ENCODE results near the gene PTER. TPM values are rescaled to one million over a fixed set of nuclear protein-coding genes. Genes with fewer than 3 reads are reported as not detected.
A peak's percentile ranks its signal among the peaks of the same experiment; 100 is the strongest.

PTER gene
- total RNA-seq, 2 experiments from 2014 or later = 8.2 to 9.7 TPM

DNA sequence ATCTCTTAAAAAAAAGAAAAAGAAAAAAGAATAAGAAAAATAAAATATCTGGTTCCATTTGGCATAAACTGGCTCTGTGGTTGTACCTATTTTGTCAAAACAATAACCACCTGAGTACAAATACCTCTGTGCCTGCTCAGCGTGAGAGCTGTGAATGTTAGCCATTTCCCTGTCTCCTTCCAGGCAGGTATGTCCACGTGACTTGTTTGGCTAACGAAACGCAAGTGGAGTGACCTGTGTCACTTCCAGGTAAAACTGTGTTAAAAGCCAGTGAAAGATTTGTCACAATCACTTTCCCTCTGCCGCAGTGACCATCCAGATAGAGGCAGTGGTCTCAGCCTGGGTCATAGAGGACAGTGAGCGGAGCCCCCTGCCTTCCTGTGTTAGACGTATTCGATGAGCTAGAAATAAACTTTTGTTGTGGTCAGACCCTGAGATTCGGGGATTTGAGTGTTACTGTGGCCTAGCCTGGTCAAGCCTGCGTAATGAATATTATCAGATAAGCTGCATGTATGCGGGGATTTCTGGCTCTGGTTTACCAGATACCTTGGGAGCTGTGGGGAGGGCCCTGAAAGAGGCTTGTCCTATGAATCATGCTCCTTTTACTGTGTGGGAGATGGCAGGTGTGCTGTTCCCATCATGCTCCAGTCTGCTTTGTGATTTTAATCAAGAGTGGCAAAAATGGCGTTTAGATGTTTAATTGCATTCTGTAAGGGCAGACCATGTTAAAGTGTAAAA lies 3.8 kb downstream of the PTER start:
- peaks cover 47% of the 10 kb centered on the region for H3K4me1 ChIP-seq (ENCODE audit: insufficient read depth, low read length)
- H3K27me3 ChIP-seq (ENCODE audit: control insufficient read depth in 1 of 2, insufficient read depth in 2 of 2, low read length in 2 of 2) = no peaks in the 10 kb centered on the region
- TF ChIP-seq, protein P1, sequence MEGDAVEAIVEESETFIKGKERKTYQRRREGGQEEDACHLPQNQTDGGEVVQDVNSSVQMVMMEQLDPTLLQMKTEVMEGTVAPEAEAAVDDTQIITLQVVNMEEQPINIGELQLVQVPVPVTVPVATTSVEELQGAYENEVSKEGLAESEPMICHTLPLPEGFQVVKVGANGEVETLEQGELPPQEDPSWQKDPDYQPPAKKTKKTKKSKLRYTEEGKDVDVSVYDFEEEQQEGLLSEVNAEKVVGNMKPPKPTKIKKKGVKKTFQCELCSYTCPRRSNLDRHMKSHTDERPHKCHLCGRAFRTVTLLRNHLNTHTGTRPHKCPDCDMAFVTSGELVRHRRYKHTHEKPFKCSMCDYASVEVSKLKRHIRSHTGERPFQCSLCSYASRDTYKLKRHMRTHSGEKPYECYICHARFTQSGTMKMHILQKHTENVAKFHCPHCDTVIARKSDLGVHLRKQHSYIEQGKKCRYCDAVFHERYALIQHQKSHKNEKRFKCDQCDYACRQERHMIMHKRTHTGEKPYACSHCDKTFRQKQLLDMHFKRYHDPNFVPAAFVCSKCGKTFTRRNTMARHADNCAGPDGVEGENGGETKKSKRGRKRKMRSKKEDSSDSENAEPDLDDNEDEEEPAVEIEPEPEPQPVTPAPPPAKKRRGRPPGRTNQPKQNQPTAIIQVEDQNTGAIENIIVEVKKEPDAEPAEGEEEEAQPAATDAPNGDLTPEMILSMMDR (IDR thresholded peaks at IDR 0.05) = no peak
- H3K36me3 ChIP-seq (ENCODE audit: insufficient read depth, low read length) = peaks cover 8% of the 10 kb centered on the region
- H3K27ac Mint-ChIP-seq = peak overlapping the region; percentile 14
- H3K4me3 Mint-ChIP-seq = peak overlapping the region; percentile 36
- H3K27ac ChIP-seq (ENCODE audit: low read depth in 1 of 2, low read length in 2 of 2) = no peak overlapping the region
- no peak overlapping the region for H3K4me3 ChIP-seq (ENCODE audit: low read length)
- H3K27me3 Mint-ChIP-seq = no peaks in the 10 kb centered on the region
- peaks cover 60% of the 10 kb centered on the region for H3K4me1 Mint-ChIP-seq (ENCODE audit: low read depth)
- peaks cover 65% of the 10 kb centered on the region for H3K36me3 Mint-ChIP-seq (ENCODE audit: low read depth)
- ATAC-seq (ENCODE audit: poor library complexity) (no peak), DNase-seq (peak in 2 of 14 experiments; percentile 17 to 31)
- intact Hi-C loops (cut with DNase I, micrococcal nuclease) = loop anchor here in 1 of 2 experiments (10.0 kb wide), 1 partner anchor 714 kb away; no protein-coding TSS in a partner anchor
- ChIA-PET POLR2A (no interaction called here), CTCF (no interaction called here)
- H3K9me3 Mint-ChIP-seq = no peaks in the 10 kb centered on the region
- no peaks in the 10 kb centered on the region for H3K9me3 ChIP-seq (ENCODE audit: control insufficient read depth in 1 of 2, insufficient read depth in 1 of 2, low read length in 2 of 2)

DNA sequence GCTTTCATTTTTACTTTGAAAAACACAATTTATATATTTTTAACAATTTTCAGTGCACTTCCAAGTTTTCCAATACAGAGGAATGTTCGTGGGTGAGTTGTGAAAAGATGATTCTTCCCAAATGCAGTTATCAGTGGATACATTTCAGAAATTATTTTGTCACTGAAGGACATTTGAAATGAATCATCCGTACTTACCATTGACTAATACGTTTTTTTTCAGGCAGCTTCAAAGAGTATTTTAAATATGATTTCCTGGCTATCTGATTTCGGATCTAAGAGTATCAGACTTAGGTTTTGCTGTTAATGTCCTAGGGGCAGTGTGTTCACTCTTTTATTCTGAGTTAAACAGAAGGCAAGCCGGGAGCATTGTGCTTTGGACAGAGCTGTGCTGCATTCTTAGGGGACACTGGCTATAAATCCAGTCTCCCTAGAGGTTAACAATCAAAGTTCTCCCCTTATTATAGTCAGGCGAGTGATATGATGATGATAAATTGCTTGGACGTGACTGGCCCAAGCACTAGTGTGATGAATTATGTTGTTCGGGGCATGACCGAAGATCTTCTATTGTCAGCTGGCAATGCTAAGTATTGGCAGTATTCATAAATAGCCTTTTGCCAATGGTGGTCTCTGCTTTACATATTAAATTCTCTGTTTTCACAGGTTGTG lies 4.5 kb downstream of the PTER start:
- no peak for ATAC-seq (ENCODE audit: poor library complexity)
- Mint-ChIP-seq H3K4me1 (ENCODE audit: low read depth) (peaks cover 56% of the 10 kb centered on the region), H3K4me3 (peak overlapping the region; percentile 52), H3K9me3 (no peaks in the 10 kb centered on the region), H3K27ac (peak overlapping the region; percentile 14), H3K27me3 (no peaks in the 10 kb centered on the region), H3K36me3 (ENCODE audit: low read depth) (peaks cover 71% of the 10 kb centered on the region)
- intact Hi-C loops (cut with DNase I, micrococcal nuclease) = loop anchor here in 1 of 2 experiments (10.0 kb wide), 1 partner anchor 713 kb away; no protein-coding TSS in a partner anchor
- POLR2A ChIA-PET = no interaction called here
- Histone ChIP-seq H3K36me3 (ENCODE audit: insufficient read depth, low read length) (peaks cover 8% of the 10 kb centered on the region), H3K4me1 (ENCODE audit: insufficient read depth, low read length) (peaks cover 44% of the 10 kb centered on the region), H3K9me3 (ENCODE audit: control insufficient read depth in 1 of 2, insufficient read depth in 1 of 2, low read length in 2 of 2) (no peaks in the 10 kb centered on the region), H3K27ac (ENCODE audit: low read depth in 1 of 2, low read length in 2 of 2) (no peak overlapping the region), H3K4me3 (ENCODE audit: low read length) (no peak overlapping the region), H3K27me3 (ENCODE audit: control insufficient read depth in 1 of 2, insufficient read depth in 2 of 2, low read length in 2 of 2) (no peaks in the 10 kb centered on the region)
- CTCF ChIA-PET = no interaction called here
- TF ChIP-seq, protein P1 (IDR thresholded peaks at IDR 0.05) = no peak
- DNase-seq = no peak

- Mint-ChIP-seq H3K4me1 (ENCODE audit: low read depth) (peaks cover 45% of the 10 kb centered on the region), H3K36me3 (ENCODE audit: low read depth) (peaks cover 70% of the 10 kb centered on the region), H3K4me3 (no peak overlapping the region)
Measured at GRCh38 chr10:16442914-16443313, 6.1 kb downstream of the PTER start.

More at GRCh38 chr10:16442914-16443313, 6.1 kb downstream of the PTER start:
- DNase-seq (no peak), ATAC-seq (ENCODE audit: poor library complexity) (no peak)
- H3K27me3 Mint-ChIP-seq = no peaks in the 10 kb centered on the region
- Histone ChIP-seq H3K27ac (ENCODE audit: low read depth in 1 of 2, low read length in 2 of 2) (no peak overlapping the region), H3K4me3 (ENCODE audit: low read length) (no peak overlapping the region), H3K36me3 (ENCODE audit: insufficient read depth, low read length) (peaks cover 12% of the 10 kb centered on the region), H3K4me1 (ENCODE audit: insufficient read depth, low read length) (peaks cover 28% of the 10 kb centered on the region), H3K9me3 (ENCODE audit: control insufficient read depth in 1 of 2, insufficient read depth in 1 of 2, low read length in 2 of 2) (no peaks in the 10 kb centered on the region), H3K27me3 (ENCODE audit: control insufficient read depth in 1 of 2, insufficient read depth in 2 of 2, low read length in 2 of 2) (no peaks in the 10 kb centered on the region)
- POLR2A ChIA-PET = no interaction called here
- H3K9me3 Mint-ChIP-seq = no peaks in the 10 kb centered on the region
- TF ChIP-seq, protein P1 (IDR thresholded peaks at IDR 0.05) = no peak
- intact Hi-C loops (cut with DNase I, micrococcal nuclease) = loop anchor here in 1 of 2 experiments (10.0 kb wide), 1 partner anchor 712 kb away; no protein-coding TSS in a partner anchor
- CTCF ChIA-PET = no interaction called here
- H3K27ac Mint-ChIP-seq = no peak overlapping the region

Data from CD4-positive, alpha-beta T cell (primary cell).